C1 segment of cervical spinal cord (tissue), 14 donors: ENCODE results near the gene COL17A1.

Source experiments
- DNase-seq, 14 donors: peaks; one replicate each; lab custom pipeline; 2025; lab: John Stamatoyannopoulos, UW

COL17A1 gene

GRCh38 chr10:104085801-104086400, at the start of gene COL17A1:
COL17A1 (minus strand) TSS chr10:104085880; CDS start chr10:104080673, 5,207 bp downstream.
- DNase-seq, result no peak

- DNase-seq, result no peak
Measured at GRCh38 chr10:104130041-104130440, 44.4 kb upstream of the COL17A1 start.

GRCh38 chr10:104128214-104128613, 42.5 kb upstream of the COL17A1 start:
- DNase-seq, result no peak

- DNase-seq, result peak in 2 of 14 donors; percentile 9 to 15
Measured at GRCh38 chr10:104127411-104127810, 41.7 kb upstream of the COL17A1 start.

GRCh38 chr10:104123397-104123796, 37.7 kb upstream of the COL17A1 start:
- no peak for DNase-seq

GRCh38 chr10:104122225-104123107, 36.8 kb upstream of the COL17A1 start:
- DNase-seq, result peak in 1 of 14 donors; percentile 46

- peak; percentile 93 to 100 (median 98) for DNase-seq
Measured at GRCh38 chr10:104121485-104122224, 36.0 kb upstream of the COL17A1 start, which contains the start of gene SFR1. SFR1 (plus strand) TSS chr10:104122171; CDS start chr10:104122184, 13 bp downstream.

- peak in 13 of 14 donors; percentile 30 to 83 (median 63) for DNase-seq
Measured at GRCh38 chr10:104120903-104121484, 35.3 kb upstream of the COL17A1 start.

- DNase-seq, result no peak
Measured at GRCh38 chr10:104120512-104120902, 34.8 kb upstream of the COL17A1 start.

- no peak for DNase-seq
Measured at GRCh38 chr10:104119996-104120395, 34.3 kb upstream of the COL17A1 start.

- DNase-seq, result no peak
Measured at GRCh38 chr10:104117839-104118323, 32.2 kb upstream of the COL17A1 start.

GRCh38 chr10:104113376-104113956, 27.8 kb upstream of the COL17A1 start:
- no peak for DNase-seq

GRCh38 chr10:104109908-104110662, 24.4 kb upstream of the COL17A1 start:
- no peak for DNase-seq

- DNase-seq, result no peak
Measured at GRCh38 chr10:104104926-104105325, 19.2 kb upstream of the COL17A1 start.

- no peak for DNase-seq
Measured at GRCh38 chr10:104104418-104104817, 18.7 kb upstream of the COL17A1 start.

GRCh38 chr10:104103956-104104355, 18.3 kb upstream of the COL17A1 start:
- no peak for DNase-seq

- DNase-seq, result no peak
Measured at GRCh38 chr10:104101902-104102301, 16.2 kb upstream of the COL17A1 start.

GRCh38 chr10:104100795-104101194, 15.1 kb upstream of the COL17A1 start:
- DNase-seq, result no peak

GRCh38 chr10:104099941-104100340, 14.3 kb upstream of the COL17A1 start:
- no peak for DNase-seq

GRCh38 chr10:104099269-104099668, 13.6 kb upstream of the COL17A1 start:
- DNase-seq, result no peak
